GM12875 (cell line): ENCODE results near the gene PABPN1L.

ENCODE experiments used
- H3K4me3 ChIP-seq: one replicate; pipeline ENCODE4 v1.5.1; 2011; ENCODE audit warnings: low read depth, low read length, control low read depth
- TF ChIP-seq, protein P1 (sequence below): IDR thresholded peaks from 2 replicates; pipeline ENCODE4 v1.5.1; 2011; ENCODE audit warnings: low read depth, mild to moderate bottlenecking, control low read depth, inconsistent platforms, low read length, moderate library complexity, borderline replicate concordance; ENCODE audit not compliant: insufficient read depth

PABPN1L gene

DNA sequence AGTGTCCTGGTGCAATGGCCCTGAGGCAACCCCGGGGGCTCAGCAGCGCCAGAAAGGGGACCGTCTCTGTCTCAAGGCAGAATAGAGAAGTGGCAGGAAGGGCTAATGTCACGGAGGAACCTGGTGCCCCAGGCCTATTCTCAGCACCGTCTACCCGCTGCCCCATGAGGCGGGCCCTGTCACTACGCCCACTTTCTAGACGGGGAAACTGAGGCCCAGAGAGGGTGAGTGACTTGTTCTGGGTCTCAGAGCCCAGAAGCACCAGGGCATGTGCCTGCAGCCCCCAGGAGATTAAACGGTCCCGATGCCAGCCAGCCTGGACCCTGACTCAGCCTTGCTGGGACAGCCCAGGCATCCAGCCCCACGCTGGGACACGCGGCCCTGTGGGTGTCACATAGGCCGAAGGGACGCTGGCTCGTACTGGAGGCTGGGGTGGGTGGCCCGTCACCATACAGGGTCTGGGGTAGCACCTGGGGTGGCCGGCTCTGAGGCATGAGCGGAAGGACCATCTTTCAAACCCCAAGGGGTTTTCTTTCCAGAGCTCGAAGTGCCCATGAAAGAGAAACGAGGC, 40.2 kb upstream of the PABPN1L start:
- TF ChIP-seq, protein P1, sequence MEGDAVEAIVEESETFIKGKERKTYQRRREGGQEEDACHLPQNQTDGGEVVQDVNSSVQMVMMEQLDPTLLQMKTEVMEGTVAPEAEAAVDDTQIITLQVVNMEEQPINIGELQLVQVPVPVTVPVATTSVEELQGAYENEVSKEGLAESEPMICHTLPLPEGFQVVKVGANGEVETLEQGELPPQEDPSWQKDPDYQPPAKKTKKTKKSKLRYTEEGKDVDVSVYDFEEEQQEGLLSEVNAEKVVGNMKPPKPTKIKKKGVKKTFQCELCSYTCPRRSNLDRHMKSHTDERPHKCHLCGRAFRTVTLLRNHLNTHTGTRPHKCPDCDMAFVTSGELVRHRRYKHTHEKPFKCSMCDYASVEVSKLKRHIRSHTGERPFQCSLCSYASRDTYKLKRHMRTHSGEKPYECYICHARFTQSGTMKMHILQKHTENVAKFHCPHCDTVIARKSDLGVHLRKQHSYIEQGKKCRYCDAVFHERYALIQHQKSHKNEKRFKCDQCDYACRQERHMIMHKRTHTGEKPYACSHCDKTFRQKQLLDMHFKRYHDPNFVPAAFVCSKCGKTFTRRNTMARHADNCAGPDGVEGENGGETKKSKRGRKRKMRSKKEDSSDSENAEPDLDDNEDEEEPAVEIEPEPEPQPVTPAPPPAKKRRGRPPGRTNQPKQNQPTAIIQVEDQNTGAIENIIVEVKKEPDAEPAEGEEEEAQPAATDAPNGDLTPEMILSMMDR: no peak
- no peak overlapping the region for H3K4me3 ChIP-seq

DNA sequence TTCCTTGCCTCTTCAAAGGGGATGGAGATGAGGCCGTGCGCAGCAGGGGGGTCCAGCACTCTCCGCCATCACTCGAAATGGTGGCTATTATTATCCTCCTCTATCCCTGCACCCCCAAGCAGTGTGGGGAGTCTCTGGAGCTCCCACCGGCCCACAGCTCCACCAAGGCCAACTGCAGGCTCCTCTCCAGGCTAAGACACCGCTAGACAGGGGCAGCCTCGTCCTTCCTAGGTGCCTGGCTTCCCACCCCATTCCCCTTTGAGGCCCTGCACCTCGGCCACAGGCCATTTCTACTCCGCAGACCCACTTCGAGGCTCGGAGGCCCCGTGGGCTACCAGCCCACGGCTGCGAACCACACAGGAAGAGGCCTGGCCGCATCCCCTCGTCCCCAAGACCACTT, 39.6 kb upstream of the PABPN1L start:
- TF ChIP-seq, protein P1: no peak

DNA sequence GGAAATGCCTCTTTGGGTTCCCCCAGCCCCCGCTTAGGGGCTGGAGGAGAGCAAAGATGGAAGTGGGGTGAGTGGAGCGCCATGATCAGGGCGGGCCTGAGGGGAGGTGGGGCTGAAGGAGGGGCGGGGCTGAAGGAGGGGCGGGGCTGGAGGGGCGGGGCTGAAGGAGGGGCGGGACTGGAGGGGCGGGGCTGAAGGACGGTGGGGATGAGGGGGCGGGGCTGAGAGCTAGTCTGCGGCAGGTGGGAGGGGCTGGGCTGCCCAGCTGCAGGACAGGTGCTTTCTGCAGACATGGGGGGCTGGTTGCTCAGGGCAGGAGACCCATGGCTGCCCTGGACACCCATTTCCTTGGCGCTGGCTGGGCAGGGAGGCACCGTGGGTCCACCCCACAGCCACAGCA, 39.1 kb upstream of the PABPN1L start:
- TF ChIP-seq, protein P1: no peak
- no peak overlapping the region for H3K4me3 ChIP-seq

More for the DNA sequence above, 39.6 kb upstream of the PABPN1L start:
- H3K4me3 ChIP-seq: no peak overlapping the region

DNA sequence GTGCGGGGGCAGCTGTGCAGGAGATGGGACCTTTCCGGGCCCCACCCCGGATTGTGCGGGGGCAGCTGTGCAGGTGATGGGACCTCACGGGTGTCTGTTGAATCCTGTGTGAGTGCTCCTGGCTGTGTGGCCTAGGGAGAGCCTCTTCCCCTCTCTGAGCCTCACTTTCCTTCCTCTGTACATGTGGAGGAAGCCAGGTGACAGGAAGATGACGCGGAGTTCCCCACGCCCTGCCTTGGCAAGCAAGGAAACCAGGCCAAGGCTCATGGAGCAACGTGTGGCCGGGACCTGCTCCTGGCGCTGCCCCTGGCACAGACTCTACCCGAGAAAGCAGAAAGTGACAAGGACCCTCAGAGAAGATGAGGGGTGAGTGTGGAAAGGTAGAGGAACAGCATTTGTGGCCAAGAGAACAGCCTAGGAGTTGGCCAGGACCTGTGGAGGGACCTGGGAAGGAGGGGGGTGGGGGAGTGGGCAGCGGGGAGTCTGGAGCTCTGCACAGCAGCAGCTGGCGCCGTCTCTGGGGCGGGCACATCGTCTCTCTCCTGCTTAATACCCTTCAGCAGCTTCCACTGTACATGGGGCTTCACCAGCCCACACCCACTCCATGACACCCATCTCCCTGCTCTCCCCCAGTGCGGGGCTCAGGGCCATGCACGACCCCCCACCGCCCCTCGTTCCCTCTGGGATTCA, 38.4 kb upstream of the PABPN1L start:
- TF ChIP-seq, protein P1: no peak
- no peak overlapping the region for H3K4me3 ChIP-seq

DNA sequence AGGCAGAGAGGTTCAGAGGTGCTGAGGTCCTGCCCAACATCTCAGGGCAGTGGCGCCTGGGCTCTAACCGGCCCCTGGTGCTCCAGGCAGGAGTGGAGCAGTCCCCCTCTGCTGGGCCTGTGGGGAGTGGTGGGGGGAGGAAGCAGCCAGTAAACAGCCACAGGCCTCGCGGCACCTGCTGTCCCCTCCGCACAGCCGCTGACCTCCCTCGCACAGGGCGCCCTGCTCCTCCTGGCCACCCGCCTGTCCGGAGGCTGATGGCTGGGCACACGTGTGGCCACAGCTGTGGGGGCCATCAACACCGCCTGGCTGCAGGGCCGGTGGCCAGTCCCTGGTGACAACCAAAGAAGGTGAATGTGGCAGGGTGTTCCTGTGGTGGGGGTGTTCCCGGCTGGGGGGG, 36.8 kb upstream of the PABPN1L start:
- no peak overlapping the region for H3K4me3 ChIP-seq
- TF ChIP-seq, protein P1: no peak

DNA sequence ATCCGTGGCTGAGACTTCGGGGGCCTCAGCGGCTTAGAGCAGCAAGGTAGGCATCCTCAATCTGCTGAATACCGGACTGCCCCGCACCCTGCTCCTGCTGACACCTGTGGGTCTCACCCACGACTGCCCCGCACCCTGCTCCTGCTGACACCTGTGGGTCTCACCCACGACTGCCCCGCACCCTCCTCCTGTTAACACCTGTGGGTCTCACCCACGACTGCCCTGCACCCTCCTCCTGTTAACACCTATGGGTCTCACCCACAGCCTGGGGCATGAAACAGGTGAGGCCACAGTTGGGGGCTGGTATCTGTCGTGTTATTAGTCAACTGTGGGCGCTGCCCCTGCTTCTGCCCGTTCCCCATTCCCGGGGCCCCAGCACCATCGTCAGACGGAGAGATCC, 36.3 kb upstream of the PABPN1L start:
- no peak overlapping the region for H3K4me3 ChIP-seq
- TF ChIP-seq, protein P1: no peak

DNA sequence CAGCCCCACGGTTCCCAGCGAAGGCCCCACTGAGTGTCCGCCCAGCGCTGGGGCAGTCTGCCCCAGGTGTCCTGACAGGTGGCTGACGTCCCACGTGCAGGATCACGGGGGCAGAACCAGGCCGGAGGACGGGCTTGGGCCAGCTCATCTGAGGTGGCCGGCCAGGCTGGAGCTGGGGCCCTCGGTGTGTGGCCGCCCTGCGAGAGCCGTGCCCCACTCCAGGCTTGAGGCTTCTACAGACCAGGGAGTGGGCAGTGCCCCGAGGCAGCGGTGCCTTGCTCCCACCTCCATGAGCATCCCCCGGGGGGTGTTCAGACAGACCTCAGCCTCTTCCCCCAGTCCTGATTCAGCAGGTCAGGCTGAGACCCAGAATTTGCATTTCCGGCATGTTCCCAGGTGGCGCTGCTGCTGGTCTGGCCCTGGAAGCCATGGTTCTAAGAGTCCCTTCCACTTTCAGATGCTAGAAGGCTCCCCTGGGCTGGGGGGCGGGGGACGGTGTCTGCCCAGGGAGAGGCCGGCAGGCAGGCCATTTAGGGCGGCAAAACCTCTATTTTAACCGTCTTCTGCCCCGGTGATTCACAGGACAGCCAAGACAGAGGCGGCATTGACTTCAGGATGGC, 35.4 kb upstream of the PABPN1L start:
- no peak overlapping the region for H3K4me3 ChIP-seq
- TF ChIP-seq, protein P1: no peak
